Fibroblast of lung (primary cell): ENCODE measurements around the gene SLC13A1. TPM values are rescaled to one million over a fixed set of nuclear protein-coding genes. Genes with fewer than 3 reads are reported as not detected.

Experiments used
- DNase-seq, 2 donors: peaks; one replicate each; pipeline versions ENCODE4 v3.0.0 to v3.0.0-alpha.2; 2010; ENCODE audit warnings: low read depth in 2 of 2
- H2AFZ ChIP-seq: 2 replicates; pipeline ENCODE4 v1.5.1; 2012; ENCODE audit warnings: low read length, control low read depth, inconsistent platforms
- H3K27ac ChIP-seq: 2 replicates; pipeline ENCODE4 v1.5.1; 2011; ENCODE audit warnings: low read length, control low read depth; ENCODE audit not compliant: insufficient read depth
- H3K27me3 ChIP-seq: 2 replicates; pipeline ENCODE4 v1.5.1; 2011; ENCODE audit warnings: mild to moderate bottlenecking, low read length; ENCODE audit not compliant: control insufficient read depth, insufficient read depth
- H3K36me3 ChIP-seq: 2 replicates; pipeline ENCODE4 v1.5.1; 2011; ENCODE audit warnings: low read length; ENCODE audit not compliant: control insufficient read depth, insufficient read depth
- H3K4me1 ChIP-seq: 2 replicates; pipeline ENCODE4 v1.5.1; 2011; ENCODE audit warnings: low read length; ENCODE audit not compliant: control insufficient read depth, insufficient read depth; ENCODE audit errors: extremely low read depth
- H3K4me2 ChIP-seq: 2 replicates; pipeline ENCODE4 v1.5.1; 2011; ENCODE audit warnings: low read length, control low read depth; ENCODE audit not compliant: insufficient read depth; ENCODE audit errors: extremely low read depth
- H3K4me3 ChIP-seq, 4 experiments: fragments of 200-600 bp in 1 of 4; sonication (generic) in 1 of 4; replicated peaks in 1 of 4; 2 replicates each; pipeline ENCODE4 v1.5.1; 2011 to 2016; ENCODE audit warnings: low read length in 4 of 4, low read depth in 3 of 4, mild to moderate bottlenecking in 3 of 4, control low read depth in 2 of 4, inconsistent platforms in 1 of 4, mixed read lengths in 1 of 4; ENCODE audit not compliant: insufficient read depth in 1 of 4; ENCODE audit errors: control extremely low read depth in 1 of 4
- H3K79me2 ChIP-seq: 2 replicates; pipeline ENCODE4 v1.5.1; 2012; ENCODE audit warnings: mild to moderate bottlenecking, low read length, inconsistent platforms; ENCODE audit not compliant: control insufficient read depth, insufficient read depth
- H3K9ac ChIP-seq: 2 replicates; pipeline ENCODE4 v1.5.1; 2011; ENCODE audit warnings: mild to moderate bottlenecking, low read length, control low read depth; ENCODE audit not compliant: insufficient read depth
- H3K9me3 ChIP-seq: 2 replicates; pipeline ENCODE4 v1.5.1; 2012; ENCODE audit warnings: low read depth, low read length; ENCODE audit not compliant: control insufficient read depth, insufficient read depth
- H4K20me1 ChIP-seq: 2 replicates; pipeline ENCODE4 v1.5.1; 2011; ENCODE audit warnings: low read length; ENCODE audit not compliant: control insufficient read depth, insufficient read depth; ENCODE audit errors: extremely low read depth
- CTCF ChIP-seq, 2 donors: IDR thresholded peaks in 1 of 2; conservative IDR thresholded peaks in 1 of 2; 1 replicate in 1 of 2; 2 replicates in 1 of 2; pipeline ENCODE4 v1.5.1; 2011 to 2012; ENCODE audit warnings: low read length in 2 of 2, control low read depth in 1 of 2, inconsistent platforms in 1 of 2, low read depth in 1 of 2, mild to moderate bottlenecking in 1 of 2
- EZH2 ChIP-seq: IDR thresholded peaks from 2 replicates; pipeline ENCODE4 v1.5.1; 2012; ENCODE audit warnings: low read length, control low read depth, mild to moderate bottlenecking; ENCODE audit errors: missing control alignments
- polyA plus RNA-seq, 2 donors: library from polyadenylated mRNA; depleted of rRNA in 1 of 2; stranded (reverse) in 1 of 2; unstranded in 1 of 2; fragments of >200 nt; gene quantifications; 2 replicates each; pipeline ENCODE4 v1.2.1, GENCODE V29; 2011 to 2012; ENCODE audit warnings: missing spikeins in 1 of 2
- total RNA-seq: library from RNA; depleted of rRNA; stranded (reverse); fragments of >200 nt; gene quantifications from 2 replicates; pipeline ENCODE4 v1.2.1, GENCODE V29; 2014

Gene SLC13A1
- total and polyA plus RNA-seq, 2 donors (not counting 1 experiment from before 2014, with no cell fraction given): not detected

- TF ChIP-seq CTCF (conservative IDR thresholded peaks at IDR 0.05 in 1 of 2, IDR thresholded peaks at IDR 0.05 in 1 of 2; ENCODE audit: low read depth in 1 of 2, low read length in 2 of 2) (no peak), EZH2 (no peak)
- H3K9me3 ChIP-seq: no peaks in the 10 kb centered on the region
- H3K9ac ChIP-seq: no peak overlapping the region
These were observed 48.3 kb downstream of the SLC13A1 start for GRCh38 chr7:123151443-123151842.

GRCh38 chr7:123148813-123149212 is 51.0 kb downstream of the SLC13A1 start:
- no peak overlapping the region for H2AFZ ChIP-seq
- TF ChIP-seq CTCF (conservative IDR thresholded peaks at IDR 0.05 in 1 of 2, IDR thresholded peaks at IDR 0.05 in 1 of 2; ENCODE audit: low read depth in 1 of 2, low read length in 2 of 2): peak in 1 of 2 donors; percentile 4
- no peak for TF ChIP-seq EZH2
- H3K4me3 ChIP-seq: no peak overlapping the region
- H3K27me3 ChIP-seq: no peaks in the 10 kb centered on the region
- H3K4me1 ChIP-seq: no peaks in the 10 kb centered on the region
- H3K9me3 ChIP-seq: no peaks in the 10 kb centered on the region
- no peaks in the 10 kb centered on the region for H3K79me2 ChIP-seq
- no peak for DNase-seq
- H3K4me2 ChIP-seq: no peak overlapping the region
- H3K9ac ChIP-seq: no peak overlapping the region
- H3K27ac ChIP-seq: no peak overlapping the region
- H4K20me1 ChIP-seq: no peaks in the 10 kb centered on the region
- H3K36me3 ChIP-seq: no peaks in the 10 kb centered on the region

More at GRCh38 chr7:123151443-123151842, 48.3 kb downstream of the SLC13A1 start:
- H3K36me3 ChIP-seq: no peaks in the 10 kb centered on the region
- DNase-seq: no peak
- no peak overlapping the region for H3K27ac ChIP-seq
- no peak overlapping the region for H3K4me2 ChIP-seq
- H3K4me3 ChIP-seq: no peak overlapping the region
- no peaks in the 10 kb centered on the region for H3K4me1 ChIP-seq
- no peaks in the 10 kb centered on the region for H3K27me3 ChIP-seq
- H3K79me2 ChIP-seq: no peaks in the 10 kb centered on the region
- no peak overlapping the region for H2AFZ ChIP-seq
- H4K20me1 ChIP-seq: no peaks in the 10 kb centered on the region

- H3K4me2 ChIP-seq: no peak overlapping the region
These were observed 56.3 kb downstream of the SLC13A1 start for GRCh38 chr7:123143252-123144006.

More at GRCh38 chr7:123143252-123144006, 56.3 kb downstream of the SLC13A1 start:
- H3K79me2 ChIP-seq: no peaks in the 10 kb centered on the region
- H3K4me3 ChIP-seq: no peak overlapping the region
- no peaks in the 10 kb centered on the region for H3K9me3 ChIP-seq
- no peak for DNase-seq
- TF ChIP-seq CTCF (conservative IDR thresholded peaks at IDR 0.05 in 1 of 2, IDR thresholded peaks at IDR 0.05 in 1 of 2; ENCODE audit: low read depth in 1 of 2, low read length in 2 of 2): no peak
- TF ChIP-seq EZH2: no peak
- H3K36me3 ChIP-seq: no peaks in the 10 kb centered on the region
- no peak overlapping the region for H3K9ac ChIP-seq
- no peak overlapping the region for H3K27ac ChIP-seq
- H4K20me1 ChIP-seq: no peaks in the 10 kb centered on the region
- H2AFZ ChIP-seq: no peak overlapping the region
- no peaks in the 10 kb centered on the region for H3K4me1 ChIP-seq
- no peaks in the 10 kb centered on the region for H3K27me3 ChIP-seq
